GM21576 (cell line): ENCODE measurements around the gene LHPP.

ENCODE experiments used
- ATAC-seq: cut with Tn5 transposase; IDR thresholded peaks from one replicate; pipeline ENCODE4 v1.9.1; 2021; ENCODE audit warnings: mild to moderate bottlenecking, moderate library complexity; ENCODE audit not compliant: unreplicated experiment

LHPP gene

GRCh38 chr10:124469956-124470484 is 8.4 kb downstream of the LHPP start:
- no peak for ATAC-seq

DNA sequence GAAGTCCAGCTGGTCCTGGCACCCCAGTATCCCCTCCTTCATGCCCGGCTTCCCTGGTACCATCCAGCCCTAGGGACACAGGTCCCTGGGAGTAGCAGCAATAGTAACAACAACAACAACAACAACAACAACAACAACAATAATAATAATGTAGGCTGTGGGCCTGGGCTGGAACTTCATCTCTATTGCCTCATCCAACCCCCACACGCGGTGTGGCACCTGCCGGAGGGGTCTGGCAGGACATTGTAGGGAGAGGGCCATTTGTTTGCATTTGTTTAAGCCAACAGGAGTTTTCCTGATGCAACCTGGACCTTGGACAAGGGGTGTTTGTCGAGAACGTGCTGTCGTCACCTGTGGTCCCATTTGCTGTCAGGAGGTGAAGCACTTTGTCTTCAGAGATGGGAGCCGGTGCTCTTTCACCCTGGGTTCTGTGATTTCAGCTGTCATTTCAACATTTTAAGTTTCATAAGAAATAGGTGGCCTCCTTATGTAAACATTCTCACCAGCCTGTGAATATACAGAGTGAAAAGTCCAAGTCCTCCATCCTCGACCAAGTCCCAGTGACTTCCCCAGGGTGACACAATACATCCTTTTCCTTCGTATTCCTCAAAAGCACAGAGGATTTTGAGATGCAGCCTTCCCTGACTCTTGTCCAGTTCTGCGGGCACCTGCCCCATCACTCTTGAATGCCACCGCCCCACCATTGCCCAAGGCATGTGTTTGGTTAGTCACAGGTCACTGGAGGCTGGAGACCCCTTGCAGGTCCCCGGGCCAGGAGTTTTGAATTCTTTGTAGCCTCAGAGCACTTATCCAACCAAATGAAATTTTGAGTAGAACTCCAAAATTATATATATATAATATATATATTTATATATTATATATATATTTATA is 9.2 kb downstream of the LHPP start:
- ATAC-seq, result no peak

- no peak for ATAC-seq
Measured at GRCh38 chr10:124472071-124472470, 10.4 kb downstream of the LHPP start.

DNA sequence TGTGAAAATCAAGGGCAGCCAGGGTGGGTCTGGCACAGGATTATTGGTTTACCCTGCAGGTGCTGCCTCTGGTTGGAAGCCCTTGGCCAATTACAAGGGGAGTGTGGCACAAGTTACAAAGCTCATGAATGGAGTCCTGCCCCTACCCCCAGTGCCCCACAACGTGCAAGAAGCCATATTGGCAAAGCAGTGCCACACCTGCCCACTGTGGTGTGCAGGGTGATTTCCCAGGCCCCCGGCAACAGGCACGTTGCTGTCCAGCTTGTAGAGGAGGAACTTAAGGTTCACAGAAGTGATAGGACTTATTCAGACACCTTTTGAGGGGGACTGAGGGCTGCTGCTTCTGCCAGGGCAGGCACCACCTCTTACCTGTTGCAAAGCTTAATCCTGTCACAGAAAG is 11.4 kb downstream of the LHPP start:
- no peak for ATAC-seq

DNA sequence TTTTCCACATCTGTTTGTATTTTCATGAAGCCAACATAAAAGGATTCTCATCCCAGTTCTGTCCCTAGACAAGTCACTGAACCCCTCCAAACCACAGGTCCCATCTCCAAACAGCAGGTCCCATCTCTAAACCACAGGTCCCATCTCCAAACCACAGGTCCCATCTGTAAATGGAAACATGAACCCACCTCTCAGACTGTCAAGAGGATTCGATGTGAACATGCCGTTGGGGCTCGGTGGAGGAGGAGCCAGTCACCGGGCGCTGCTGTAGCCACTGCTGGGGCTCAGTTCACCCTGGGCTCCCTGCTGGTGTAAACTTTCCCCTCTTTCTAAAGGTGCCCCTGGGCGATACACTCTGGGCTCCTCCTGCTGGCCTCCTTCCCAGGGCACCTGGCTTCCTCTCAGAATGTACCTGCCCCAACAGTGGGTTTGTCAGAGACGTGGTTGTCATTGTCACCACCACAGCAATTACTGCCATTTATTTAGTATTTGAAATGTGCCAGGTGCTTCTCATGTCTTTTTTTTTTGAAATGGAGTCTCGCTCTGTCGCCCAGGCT is 13.0 kb downstream of the LHPP start:
- ATAC-seq, result no peak

DNA sequence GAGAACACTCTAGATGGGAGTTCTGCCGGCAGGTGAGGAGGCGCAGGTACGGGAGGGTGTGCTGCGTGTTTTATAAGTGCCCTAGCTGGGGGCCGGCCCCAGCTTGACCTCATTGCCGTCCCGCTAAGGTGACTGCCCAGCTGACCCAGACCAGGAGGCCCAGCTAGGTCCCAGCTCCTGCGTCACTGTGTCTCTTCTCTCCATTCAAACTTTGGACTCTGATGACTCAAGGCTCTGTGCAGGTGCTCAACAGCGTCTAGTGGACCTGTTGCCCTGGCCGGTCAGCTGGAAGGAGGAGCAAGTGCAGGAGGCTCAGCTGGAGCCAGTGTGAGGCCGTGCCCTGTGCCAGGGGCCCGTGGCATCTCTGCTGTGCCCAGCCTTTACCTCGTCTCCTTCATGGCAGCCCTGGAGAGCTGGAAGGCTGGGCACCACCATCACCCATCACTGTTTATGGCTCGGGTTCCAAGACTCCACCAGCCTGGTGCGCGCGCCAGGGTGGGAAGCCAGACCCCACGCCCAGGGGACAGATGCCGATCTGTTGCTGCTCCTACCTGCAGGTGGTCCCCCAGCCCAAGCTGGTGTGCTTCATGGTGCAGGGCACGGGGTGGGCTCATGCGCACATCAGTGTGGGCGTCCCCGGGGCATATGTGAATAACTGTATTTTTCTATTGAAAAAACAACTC is 14.6 kb downstream of the LHPP start:
- no peak for ATAC-seq

- no peak for ATAC-seq
Measured at GRCh38 chr10:124477614-124478363, 16.2 kb downstream of the LHPP start.

GRCh38 chr10:124478515-124478914 is 16.9 kb downstream of the LHPP start:
- ATAC-seq, result no peak

DNA sequence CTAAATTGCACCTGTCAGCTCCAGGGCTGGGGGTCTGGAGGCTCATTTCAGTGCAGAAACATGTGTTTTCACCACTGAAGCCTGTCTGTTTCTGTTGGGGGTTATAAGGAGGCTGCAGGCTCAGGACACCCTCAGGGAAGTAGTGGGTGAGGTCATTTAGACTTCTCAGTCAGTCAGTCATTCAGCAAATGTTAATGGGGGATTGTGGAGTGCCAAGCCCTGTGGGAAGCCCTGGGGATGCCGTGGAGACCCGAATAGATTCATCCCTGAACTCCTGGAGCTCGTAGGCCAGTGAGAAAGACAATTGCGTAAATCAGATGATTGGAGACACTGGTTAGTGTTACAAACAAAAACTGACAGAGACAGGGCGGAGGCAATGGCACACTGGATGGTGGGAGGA is 19.2 kb downstream of the LHPP start:
- ATAC-seq, result no peak

DNA sequence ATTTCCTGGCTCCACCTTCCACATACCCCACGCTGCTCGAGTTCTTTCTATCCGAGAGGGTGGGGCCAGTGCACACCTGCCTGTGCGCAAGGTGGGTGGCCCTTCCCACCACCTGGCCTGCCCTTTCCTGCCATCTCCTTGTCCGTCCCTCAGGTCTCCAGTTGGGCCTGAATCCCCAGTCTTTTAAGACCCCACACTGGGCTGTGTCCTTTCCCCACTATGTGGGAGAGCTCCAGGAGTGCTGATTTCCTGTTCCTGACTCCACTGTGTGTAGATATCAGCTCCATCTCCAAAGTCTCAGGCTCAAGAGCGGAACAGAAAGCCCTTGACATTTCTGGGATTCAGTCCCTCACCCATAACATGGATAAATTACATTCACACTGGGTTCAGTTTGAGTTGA is 20.1 kb downstream of the LHPP start:
- ATAC-seq, result no peak

- no peak for ATAC-seq
Measured at GRCh38 chr10:124482236-124482800, 20.7 kb downstream of the LHPP start.

GRCh38 chr10:124482876-124483275 is 21.3 kb downstream of the LHPP start:
- ATAC-seq, result no peak

DNA sequence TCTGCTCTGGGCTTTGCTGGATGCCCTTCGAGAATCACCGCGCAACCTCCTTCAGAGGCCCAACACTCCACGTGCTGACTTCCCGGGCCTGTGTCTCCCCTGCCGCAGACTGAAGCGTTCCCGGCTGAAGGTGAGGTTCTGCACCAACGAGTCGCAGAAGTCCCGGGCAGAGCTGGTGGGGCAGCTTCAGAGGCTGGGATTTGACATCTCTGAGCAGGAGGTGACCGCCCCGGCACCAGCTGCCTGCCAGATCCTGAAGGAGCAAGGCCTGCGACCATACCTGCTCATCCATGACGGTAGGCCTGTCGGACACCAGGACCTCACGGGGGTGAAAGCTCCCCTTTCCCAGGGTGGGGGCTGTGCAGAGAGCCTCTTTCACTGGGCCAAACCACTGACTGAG is 22.4 kb downstream of the LHPP start:
- ATAC-seq, result no peak

DNA sequence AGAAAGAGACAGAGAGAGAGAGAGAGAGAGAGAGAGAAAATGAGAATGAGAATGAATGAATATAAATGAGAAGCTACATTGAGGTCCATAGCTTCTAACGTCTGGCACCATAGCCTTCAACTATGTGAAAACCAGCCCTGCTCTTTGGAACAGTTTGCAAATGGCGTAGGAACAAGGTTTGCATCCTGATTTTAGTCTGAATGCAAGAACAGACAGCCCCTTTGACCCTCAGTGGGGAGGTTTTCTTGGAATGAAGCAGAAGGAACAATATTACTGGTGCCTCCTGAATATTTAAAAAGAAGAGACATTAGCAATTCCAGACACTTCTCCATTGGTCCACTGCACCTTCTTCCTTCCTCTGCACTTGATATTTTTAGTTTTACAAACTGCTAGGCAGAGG is 23.0 kb downstream of the LHPP start:
- no peak for ATAC-seq

- no peak for ATAC-seq
Measured at GRCh38 chr10:124486635-124487034, 25.0 kb downstream of the LHPP start.

DNA sequence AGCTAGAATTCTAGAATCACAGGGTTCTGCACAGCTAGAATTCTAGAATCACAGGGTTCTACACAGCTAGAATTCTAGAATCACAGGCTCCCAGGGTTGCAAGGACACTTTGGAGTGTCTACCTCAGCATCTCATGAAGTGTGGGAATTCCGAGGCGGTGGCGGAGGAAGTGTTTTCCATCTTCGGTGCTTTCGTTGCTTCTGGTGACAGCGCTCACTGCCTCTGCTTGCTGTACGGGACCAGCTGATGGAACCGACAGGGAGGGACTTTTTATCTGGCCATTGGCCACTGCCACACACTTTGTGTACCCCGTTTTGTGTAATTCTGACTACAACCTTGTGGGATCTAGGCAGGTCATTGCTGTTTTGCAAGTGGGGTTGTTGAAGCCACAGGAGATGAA is 29.5 kb downstream of the LHPP start:
- ATAC-seq, result no peak

GRCh38 chr10:124492266-124492665 is 30.6 kb downstream of the LHPP start:
- no peak for ATAC-seq

- ATAC-seq, result no peak
Measured at GRCh38 chr10:124493214-124493882, 31.7 kb downstream of the LHPP start.

DNA sequence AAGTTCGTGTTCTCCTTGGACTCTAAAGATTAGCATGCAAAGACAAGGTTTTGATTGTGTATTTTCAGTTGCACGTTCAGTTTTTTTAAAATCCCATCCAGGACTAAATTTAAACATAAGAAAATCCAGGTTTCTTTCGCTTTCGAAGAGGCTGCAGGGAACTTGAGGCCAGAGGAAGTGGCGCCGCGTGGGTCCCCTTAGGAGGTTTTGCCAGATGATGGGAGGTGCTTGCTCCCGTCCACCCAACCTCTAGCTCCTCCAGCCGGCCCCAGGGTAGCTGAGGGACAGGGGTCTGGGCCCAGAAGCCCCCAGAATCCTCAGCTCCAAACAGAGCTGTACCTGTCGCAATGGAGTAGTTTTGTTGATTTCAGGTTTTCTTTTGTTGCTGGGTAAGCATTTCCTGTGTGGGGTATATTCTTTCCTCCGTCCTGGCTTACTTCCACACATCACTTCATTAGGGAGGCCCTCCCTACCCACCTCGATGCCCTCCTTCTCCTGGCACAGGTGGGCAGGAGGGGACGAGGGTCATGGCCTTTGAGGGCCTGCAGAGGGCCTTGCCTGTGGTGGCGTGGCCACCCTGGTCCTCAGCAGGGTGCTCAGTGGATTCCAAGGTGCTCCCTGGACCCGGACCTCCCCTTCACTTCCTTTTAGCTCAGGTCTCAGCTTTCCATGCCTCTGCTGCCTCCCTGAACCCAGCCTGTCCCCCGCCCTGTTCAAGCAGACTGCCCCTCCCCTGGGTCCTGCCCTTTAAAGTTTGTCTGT is 32.6 kb downstream of the LHPP start:
- no peak for ATAC-seq
